ENCODE data around the gene UMAD1. TPM values are rescaled to one million over a fixed set of nuclear protein-coding genes. Genes with fewer than 3 reads are reported as not detected.

Gene UMAD1
- total RNA-seq, 1 donor from 2014 or later: 6.9 TPM

DNA sequence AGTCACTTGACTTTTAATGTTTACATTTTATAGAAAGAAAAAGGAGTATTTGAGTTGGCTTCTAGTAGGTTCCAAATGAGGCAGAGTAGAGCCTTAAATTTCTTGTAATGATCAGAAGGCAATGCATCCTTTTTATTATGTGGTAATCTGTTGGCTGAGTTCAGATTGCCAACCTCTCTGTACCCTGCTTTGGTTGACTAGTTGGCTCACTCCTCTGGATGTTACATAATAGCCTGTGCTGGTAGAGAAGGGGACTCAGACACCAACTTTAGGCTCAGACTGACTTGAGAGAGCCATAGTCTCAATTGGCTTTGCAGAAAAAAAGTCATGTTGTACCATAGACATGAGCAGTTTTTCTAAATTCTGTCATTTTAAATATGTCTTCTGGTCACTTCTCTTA is 281.3 kb downstream of the UMAD1 start:
- intact Hi-C loops (cut with DNase I): no loop called here
- TF ChIP-seq, protein P1, sequence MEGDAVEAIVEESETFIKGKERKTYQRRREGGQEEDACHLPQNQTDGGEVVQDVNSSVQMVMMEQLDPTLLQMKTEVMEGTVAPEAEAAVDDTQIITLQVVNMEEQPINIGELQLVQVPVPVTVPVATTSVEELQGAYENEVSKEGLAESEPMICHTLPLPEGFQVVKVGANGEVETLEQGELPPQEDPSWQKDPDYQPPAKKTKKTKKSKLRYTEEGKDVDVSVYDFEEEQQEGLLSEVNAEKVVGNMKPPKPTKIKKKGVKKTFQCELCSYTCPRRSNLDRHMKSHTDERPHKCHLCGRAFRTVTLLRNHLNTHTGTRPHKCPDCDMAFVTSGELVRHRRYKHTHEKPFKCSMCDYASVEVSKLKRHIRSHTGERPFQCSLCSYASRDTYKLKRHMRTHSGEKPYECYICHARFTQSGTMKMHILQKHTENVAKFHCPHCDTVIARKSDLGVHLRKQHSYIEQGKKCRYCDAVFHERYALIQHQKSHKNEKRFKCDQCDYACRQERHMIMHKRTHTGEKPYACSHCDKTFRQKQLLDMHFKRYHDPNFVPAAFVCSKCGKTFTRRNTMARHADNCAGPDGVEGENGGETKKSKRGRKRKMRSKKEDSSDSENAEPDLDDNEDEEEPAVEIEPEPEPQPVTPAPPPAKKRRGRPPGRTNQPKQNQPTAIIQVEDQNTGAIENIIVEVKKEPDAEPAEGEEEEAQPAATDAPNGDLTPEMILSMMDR (IDR thresholded peaks at IDR 0.05): no peak
- DNase-seq (ENCODE audit: extremely low spot score in 2 of 2): no peak
- peaks cover 4% of the 10 kb centered on the region for H3K4me1 ChIP-seq
- H3K9me3 ChIP-seq: no peaks in the 10 kb centered on the region
- no peak overlapping the region for H3K4me3 ChIP-seq
- H3K36me3 ChIP-seq: no peaks in the 10 kb centered on the region
- no peaks in the 10 kb centered on the region for H3K27me3 ChIP-seq
- H3K27ac ChIP-seq: no peak overlapping the region

DNA sequence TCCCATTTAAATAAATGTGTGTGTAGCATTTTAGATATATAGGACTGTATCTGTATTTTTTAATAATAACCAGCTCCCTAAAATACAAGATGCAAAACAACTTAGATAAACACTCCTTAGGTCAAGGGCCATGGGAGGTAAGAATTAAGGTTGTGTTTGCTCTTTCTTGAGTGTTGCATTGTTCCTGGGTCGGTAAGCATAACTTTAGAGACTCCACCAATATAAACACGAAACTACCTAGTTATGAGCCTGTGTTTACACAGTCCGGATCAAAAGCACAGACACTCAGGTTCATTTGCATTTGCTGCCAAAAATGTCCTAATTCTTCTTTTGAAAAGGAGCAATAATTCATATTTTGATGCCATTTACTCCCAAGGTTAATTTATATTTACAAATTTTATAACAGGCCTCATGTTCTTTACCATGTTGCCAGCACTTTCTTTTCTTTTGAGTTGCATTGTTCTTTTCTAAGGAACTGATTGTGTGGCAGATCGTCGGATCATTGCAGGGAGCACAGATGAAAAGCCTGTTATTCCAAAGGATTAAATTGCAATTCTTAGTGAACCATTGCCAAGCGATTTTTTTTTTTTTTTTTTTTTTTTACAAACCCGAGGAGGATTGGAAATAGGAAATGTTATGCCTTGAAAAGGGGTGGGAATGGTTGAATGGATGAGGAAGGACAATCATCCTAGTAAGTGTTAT is 282.3 kb downstream of the UMAD1 start:
- peaks cover 4% of the 10 kb centered on the region for H3K4me1 ChIP-seq
- no peaks in the 10 kb centered on the region for H3K9me3 ChIP-seq
- intact Hi-C loops (cut with DNase I): no loop called here
- no peaks in the 10 kb centered on the region for H3K36me3 ChIP-seq
- H3K27me3 ChIP-seq: no peaks in the 10 kb centered on the region
- TF ChIP-seq, protein P1 (IDR thresholded peaks at IDR 0.05): no peak
- no peak for TF ChIP-seq POLR2AphosphoS5 (IDR thresholded peaks at IDR 0.05; ENCODE audit: insufficient read depth in 1 of 2, low read depth in 1 of 2)
- TF ChIP-seq POLR2A (IDR thresholded peaks at IDR 0.05): no peak
- H3K4me3 ChIP-seq: no peak overlapping the region
- no peak for DNase-seq (ENCODE audit: extremely low spot score in 2 of 2)
- H3K27ac ChIP-seq: no peak overlapping the region

- intact Hi-C loops (cut with DNase I): no loop called here
- H3K4me3 ChIP-seq: no peak overlapping the region
These were observed 283.3 kb downstream of the UMAD1 start for GRCh38 chr7:7923818-7924217.

GRCh38 chr7:7924303-7924702 is 283.8 kb downstream of the UMAD1 start:
- Histone ChIP-seq H3K27ac (no peak overlapping the region), H3K4me3 (no peak overlapping the region), H3K27me3 (no peaks in the 10 kb centered on the region), H3K9me3 (no peaks in the 10 kb centered on the region), H3K4me1 (peaks cover 4% of the 10 kb centered on the region), H3K36me3 (no peaks in the 10 kb centered on the region)
- intact Hi-C loops (cut with DNase I): no loop called here
- no peak for TF ChIP-seq POLR2AphosphoS5 (IDR thresholded peaks at IDR 0.05; ENCODE audit: insufficient read depth in 1 of 2, low read depth in 1 of 2)
- TF ChIP-seq POLR2A (IDR thresholded peaks at IDR 0.05): no peak
- TF ChIP-seq, protein P1 (IDR thresholded peaks at IDR 0.05): no peak
- no peak for DNase-seq (ENCODE audit: extremely low spot score in 2 of 2)

More at GRCh38 chr7:7923818-7924217, 283.3 kb downstream of the UMAD1 start:
- TF ChIP-seq, protein P1 (IDR thresholded peaks at IDR 0.05): no peak
- TF ChIP-seq POLR2A (IDR thresholded peaks at IDR 0.05): no peak
- no peak for TF ChIP-seq POLR2AphosphoS5 (IDR thresholded peaks at IDR 0.05; ENCODE audit: insufficient read depth in 1 of 2, low read depth in 1 of 2)
- Histone ChIP-seq H3K27ac (no peak overlapping the region), H3K4me1 (peaks cover 4% of the 10 kb centered on the region), H3K9me3 (no peaks in the 10 kb centered on the region), H3K36me3 (no peaks in the 10 kb centered on the region), H3K27me3 (no peaks in the 10 kb centered on the region)
- no peak for DNase-seq (ENCODE audit: extremely low spot score in 2 of 2)

Small RNA genes within 50 kb of the gene (small RNA-seq; reads per million reads assigned to genes)
- gene RNU6-534P: not detected

Other genes starting within 250 kb of the UMAD1 start
- 5.4 TPM for gene COL28A1, start 104.9 kb upstream of the UMAD1 start, total RNA-seq
- 50.1 TPM for gene MIOS, start 73.9 kb upstream of the UMAD1 start, total RNA-seq
- gene RPA3, start 77.9 kb downstream of the UMAD1 start, total RNA-seq: 12.3 TPM

Data from vagina (tissue), 2 donors.